Stromal cell of bone marrow (primary cell): ENCODE results near the gene ZNF763.
A peak's percentile ranks its signal among the peaks of the same experiment; 100 is the strongest.
"Not testable (repeated sequence)": the region's sequence is repeated elsewhere in the genome, so short reads cannot be mapped to it uniquely, and the experiment has no call there.

Source experiments
- DNase-seq: peaks from one replicate; pipeline ENCODE4 v3.0.0-alpha.2; 2012; ENCODE audit warnings: low read depth

Gene ZNF763

DNA sequence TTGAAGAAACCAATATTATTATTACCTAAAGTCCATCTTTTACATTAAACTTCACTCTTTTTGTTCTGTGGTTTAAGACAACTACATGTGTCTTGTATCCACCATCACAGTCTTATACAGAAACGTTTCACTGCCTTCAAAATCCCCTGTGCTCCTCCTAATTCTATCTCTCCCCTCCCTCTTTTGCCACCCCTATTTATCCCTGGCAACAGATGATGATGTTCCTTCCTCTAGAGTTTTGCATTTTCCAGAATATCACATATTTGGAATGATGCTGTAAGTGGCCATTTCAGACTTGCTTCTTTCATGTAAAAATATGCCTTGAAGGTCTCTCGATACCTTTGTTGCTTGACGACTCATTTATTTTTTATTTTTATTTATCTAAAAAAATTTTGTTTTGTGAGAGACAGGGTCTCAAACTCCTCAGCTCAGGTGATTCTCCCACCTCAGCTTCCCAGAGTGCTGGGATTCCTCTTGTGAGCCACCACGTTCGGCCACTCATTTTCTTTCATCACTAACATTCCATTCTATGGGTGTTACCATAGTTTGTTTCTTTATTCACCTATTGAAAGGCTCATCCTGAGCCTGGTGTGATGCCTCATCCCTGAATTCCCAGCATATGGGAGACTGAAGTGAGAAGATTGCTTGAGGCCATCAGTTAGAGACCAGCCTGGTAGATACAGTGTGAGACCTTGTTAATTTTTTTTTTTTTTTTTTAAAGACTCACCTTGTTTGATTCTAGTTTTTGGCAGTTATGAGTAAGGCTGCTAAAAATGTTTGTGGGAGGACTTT, 8.4 kb downstream of the ZNF763 start:
- DNase-seq = no peak

DNA sequence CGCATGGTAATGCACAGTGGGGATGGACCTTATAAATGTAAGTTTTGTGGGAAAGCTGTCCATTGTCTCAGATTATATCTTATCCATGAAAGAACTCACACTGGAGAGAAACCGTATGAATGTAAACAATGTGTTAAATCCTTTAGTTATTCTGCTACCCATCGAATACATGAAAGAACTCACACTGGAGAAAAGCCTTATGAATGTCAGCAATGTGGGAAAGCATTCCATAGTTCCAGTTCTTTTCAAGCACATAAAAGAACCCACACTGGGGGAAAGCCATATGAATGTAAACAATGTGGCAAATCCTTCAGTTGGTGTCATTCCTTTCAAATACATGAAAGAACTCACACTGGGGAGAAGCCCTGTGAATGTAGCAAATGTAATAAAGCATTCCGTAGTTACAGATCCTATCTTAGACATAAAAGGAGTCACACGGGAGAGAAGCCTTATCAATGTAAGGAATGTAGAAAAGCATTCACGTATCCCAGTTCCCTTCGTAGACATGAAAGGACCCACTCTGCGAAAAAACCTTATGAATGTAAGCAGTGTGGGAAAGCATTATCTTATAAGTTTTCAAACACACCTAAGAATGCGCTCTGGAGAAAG, 13.8 kb downstream of the ZNF763 start:
- no peak for DNase-seq

DNA sequence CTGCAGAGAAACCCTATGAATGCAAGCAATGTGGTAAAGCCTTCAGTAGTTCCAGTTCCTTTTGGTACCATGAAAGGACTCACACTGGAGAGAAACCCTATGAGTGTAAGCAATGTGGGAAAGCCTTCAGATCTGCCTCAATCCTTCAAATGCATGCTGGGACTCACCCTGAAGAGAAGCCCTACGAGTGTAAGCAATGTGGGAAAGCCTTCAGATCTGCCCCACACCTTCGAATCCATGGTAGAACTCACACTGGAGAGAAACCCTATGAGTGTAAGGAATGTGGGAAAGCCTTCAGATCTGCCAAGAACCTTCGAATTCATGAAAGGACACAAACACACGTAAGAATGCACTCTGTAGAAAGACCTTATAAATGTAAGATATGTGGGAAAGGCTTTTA, 14.7 kb downstream of the ZNF763 start:
- no peak for DNase-seq

DNA sequence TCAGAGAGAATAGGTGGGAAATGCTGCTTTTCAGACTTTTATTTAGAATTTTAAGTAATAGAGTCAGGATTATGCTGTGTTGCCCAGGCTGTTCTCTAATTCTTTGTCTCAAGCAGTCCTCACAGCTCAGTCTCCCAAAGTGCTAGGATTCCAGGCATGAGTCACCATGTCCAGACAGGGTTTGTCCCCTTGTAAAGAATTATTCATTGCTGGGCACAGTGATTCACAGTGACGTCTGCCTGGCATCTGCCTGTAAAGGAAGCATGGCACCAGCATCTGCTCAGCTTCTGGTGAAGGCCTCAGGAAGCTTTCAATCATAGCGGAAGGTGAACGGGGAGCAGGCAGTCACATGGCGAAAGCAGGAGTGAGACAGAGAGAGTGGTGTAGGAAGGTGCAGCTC, 17.7 kb downstream of the ZNF763 start:
- no peak for DNase-seq

DNA sequence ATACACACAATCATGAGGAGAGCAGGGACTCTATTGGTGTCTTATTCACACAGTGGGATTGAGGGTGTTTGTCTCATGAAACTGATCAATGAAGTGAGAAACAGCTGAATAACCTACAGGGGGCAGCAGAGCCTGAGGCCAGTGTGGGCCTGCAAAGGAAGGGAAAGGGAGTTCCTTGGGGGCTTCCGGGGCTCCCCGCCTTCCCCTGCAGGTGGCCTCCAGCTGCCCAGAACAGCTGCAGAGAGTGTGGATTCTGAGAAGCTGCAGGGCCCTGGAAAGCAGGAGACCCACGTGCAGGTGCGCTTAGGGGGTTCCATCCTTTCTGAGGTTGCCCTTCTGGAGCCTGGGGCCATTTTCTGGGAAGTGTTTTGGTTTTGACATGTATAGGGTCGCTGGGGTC, 20.1 kb downstream of the ZNF763 start:
- DNase-seq = no peak

DNA sequence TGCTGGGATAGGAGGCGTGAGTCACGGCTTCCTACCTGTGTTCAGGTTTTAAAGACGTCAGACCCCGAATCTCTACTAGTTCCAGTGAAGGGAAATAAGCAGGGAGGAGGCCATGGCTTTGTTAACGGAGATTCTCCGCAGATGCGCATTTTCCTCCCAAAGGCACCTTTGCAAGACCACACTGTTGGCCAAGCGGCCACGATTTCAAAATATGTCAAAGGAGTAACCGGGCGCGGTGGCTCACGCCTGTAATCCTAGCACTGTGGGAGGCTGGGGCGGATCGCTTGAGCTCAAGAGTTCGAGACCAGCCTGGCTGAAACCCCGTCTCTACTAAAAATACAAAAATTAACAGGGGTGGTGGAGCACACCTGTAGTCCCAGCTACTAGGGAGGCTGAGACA, 21.9 kb downstream of the ZNF763 start:
- DNase-seq = no peak

DNA sequence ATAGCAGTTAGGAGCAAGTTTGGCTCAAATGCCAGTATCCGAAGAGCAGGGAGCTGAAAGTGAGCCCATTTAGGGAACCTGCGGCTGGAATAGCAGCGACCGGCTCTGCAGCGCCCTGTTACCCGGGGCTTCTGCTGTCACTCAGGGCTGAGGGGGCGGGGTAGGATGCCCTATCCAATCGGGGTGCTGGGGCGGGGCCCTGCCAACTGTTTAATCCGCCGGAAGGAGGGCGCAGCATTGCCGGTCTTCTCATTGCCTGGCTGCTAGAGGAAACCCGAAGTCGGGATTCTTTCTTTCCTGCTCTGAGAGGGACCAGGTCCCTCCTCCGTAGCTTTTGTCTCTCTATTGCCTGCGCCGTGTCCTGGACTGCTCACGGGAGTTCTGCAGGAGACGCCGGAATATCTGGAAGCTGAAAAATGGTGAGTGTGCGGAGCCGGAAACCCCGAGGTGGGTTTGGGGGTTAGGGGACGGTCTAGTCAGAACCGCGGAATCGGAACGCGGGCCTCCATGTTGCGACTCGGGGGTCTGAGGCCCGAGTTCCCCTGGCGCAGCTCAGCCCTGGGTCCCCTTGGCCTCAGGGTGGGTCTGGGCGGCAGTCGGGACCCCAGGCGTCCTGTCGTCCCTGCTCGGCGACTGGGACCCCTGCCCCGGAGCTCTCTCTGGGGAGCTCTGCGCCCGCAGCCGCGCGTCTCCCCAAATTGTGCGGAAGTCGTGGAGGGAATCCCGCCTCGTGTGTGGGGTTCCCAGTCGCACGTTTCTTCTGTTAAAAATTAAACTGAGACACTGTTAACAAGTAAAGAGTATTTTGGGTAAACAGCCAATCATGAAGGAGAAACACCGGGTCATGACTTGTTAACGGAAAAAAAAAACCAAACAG, 22.8 kb downstream of the ZNF763 start:
- DNase-seq = peak; percentile 93

DNA sequence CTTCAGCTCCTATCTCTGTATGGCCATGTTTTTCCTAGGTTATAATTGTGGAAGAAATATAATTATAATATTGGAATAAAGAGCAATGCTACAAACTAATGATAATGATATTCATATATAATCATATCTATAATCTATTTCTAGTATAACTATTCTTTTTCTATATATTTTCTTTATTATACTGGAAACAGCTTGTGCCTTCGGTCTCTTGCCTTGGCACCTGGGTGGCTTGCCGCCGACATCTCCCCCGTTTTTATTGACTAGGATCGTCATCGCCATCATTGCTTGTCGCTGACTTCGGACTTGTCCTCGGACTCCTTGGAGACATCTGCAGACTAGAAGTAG, 24.2 kb downstream of the ZNF763 start:
- DNase-seq = no peak

DNA sequence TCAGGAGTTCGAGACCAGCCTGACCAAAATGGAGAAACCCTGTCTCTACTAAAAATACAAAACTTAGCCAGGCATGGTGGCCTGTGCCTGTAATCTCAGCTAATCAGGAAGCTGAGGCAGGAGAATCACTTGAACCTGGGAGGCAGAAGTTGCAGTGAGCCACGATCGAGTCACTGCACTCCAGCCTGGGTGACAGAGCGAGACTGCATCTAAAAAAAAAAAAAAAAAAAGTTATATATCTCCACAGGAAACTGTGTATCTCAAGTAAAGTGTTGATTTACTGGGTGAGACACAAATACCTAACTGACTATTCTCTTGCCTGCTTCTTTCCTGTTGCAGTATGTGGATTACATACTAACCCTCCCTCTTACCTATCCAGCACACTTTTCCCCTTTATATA, 27.1 kb downstream of the ZNF763 start:
- DNase-seq = not testable (repeated sequence)

DNA sequence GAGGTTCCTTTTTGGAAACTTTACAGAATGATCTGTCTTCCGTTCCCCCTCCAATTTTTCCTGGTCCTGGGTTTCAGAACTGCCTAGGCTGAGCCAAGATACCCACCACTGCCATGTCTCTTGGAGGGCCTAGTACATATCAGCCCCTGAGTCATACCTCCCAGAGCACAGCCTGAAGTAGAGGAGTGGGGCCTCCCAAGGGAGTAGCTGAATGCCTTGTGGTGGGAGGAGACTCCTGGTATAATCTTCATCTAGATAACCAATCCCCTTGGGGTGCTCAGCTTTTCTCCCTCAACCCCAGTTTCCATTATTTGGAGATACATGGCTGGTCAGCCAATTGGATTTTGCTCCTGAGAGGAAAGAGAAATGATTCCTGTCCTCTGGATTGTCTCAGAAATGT, 30.3 kb downstream of the ZNF763 start:
- no peak for DNase-seq

DNA sequence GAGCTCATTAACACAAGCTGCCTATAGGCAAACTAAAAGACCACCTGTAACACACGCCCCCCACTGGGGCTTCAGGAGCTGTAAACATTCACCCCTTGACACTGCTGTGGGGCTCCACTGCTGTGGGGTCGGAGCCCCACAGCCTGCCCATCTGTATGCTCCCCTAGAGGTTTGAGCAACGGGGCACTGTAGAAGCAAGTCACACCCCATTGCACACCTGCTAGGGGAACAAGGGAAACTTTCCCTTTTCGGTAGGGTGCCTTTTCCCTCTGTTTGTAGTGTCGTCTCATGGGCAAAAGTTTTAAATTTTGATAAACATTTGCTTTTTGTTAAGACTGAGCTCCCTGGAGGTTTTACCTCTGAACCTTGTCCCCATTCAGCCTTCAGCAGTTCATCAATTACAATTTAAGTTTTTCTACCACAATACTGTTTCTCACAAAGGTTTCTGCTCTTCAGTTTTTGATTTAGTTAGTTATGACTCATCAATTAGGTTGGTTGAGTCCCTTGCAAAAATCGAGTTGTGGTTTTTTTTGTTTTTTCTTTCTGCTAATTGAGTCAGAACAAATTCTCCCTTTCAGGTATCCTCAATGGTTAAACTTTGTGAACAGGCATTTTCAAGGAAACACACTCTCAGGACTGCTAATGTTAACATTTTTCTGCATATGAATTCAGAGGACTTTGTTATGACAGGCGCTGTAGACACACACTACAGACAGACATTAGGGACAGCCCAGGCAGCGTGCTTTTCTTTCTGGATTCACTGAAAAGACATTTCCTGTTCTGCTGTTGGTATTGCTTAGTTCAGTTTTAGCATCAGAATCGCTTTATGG, 35.5 kb downstream of the ZNF763 start:
- no peak for DNase-seq

DNA sequence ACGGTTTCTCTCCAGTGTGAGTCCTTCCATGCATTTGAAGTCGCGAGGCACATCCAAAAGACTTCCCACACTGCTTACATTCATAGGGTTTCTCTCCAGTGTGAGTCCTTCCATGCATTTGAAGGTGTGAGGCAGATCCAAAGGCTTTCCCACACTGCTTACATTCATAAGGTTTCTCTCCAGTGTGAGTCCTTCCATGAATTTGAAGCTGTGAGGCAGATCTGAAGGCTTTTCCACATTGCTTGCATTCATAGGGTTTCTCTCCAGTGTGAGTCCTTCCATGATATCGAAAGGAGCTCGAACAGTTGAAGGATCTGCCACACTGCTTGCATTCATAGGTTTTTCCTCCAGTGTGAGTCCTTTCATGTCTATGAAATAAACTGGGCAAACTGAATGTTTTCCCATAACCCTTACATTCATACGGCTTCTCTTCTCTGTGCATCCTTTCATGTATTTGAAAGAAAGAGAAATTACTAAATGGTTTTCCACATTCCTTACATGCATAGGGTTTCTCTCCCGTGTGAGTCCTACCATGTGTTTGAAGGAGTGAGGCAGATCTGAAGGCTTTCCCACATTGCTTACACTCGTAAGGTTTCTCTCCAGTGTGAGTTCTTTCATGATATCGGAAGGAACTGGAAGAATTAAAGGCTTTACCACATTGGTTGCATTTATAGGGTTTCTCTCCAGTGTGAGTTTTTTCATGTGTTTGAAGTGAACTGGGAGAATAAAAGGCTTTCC, 50.3 kb downstream of the ZNF763 start:
- DNase-seq = no peak

DNA sequence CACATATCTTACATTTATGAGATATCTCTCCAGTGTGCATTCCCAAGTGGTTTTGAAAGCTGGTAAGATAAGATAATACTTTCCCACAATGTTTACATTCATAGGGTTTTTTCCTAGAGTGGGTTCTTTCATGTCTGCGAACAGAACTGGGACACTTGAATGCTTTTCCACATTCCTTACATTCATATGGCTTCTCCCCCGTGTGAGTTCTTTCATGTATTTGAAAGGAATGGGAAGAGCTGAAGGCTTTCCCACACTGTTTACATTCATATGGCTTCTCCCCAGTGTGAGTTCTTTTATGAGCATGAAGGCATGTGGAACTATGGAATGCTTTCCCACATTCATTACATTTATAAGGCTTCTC, 50.9 kb downstream of the ZNF763 start:
- DNase-seq = no peak
